ENCODE data around the gene UGT1A7.
"Not testable (repeated sequence)": the region's sequence is repeated elsewhere in the genome, so short reads cannot be mapped to it uniquely, and the experiment has no call there.

The UGT1A7 gene

GRCh38 chr2:233712611-233713261 is 31.0 kb downstream of the UGT1A7 start, which contains the start of gene UGT1A5:
TSS of gene UGT1A5 (plus strand) at chr2:233712907. CDS start at chr2:233712992, 85 bp downstream.
- DNase-seq (ENCODE audit: low read depth), result no peak

- DNase-seq (ENCODE audit: low read depth), result no peak
These were observed 31.5 kb downstream of the UGT1A7 start for GRCh38 chr2:233713262-233713615.

GRCh38 chr2:233714121-233714520 is 32.4 kb downstream of the UGT1A7 start:
- no peak for DNase-seq (ENCODE audit: low read depth)

GRCh38 chr2:233718552-233718951 is 36.9 kb downstream of the UGT1A7 start, which contains the start of gene UGT1A4:
TSS of gene UGT1A4 (plus strand) at chr2:233718736. CDS start at chr2:233718821, 85 bp downstream.
- DNase-seq (ENCODE audit: low read depth), result no peak

GRCh38 chr2:233728723-233729301 is 47.1 kb downstream of the UGT1A7 start, which contains the start of gene UGT1A3:
TSS of gene UGT1A3 (plus strand) at chr2:233729042. CDS start at chr2:233729127, 85 bp downstream.
- DNase-seq (ENCODE audit: low read depth), result no peak

- DNase-seq (ENCODE audit: low read depth), result not testable (repeated sequence)
These were observed 55.4 kb downstream of the UGT1A7 start for GRCh38 chr2:233736868-233737653.

- no peak for DNase-seq (ENCODE audit: low read depth)
These were observed 59.2 kb downstream of the UGT1A7 start for GRCh38 chr2:233740870-233741269.

- no peak for DNase-seq (ENCODE audit: low read depth)
These were observed 62.0 kb downstream of the UGT1A7 start for GRCh38 chr2:233743464-233744259.

- no peak for DNase-seq (ENCODE audit: low read depth)
These were observed 63.5 kb downstream of the UGT1A7 start for GRCh38 chr2:233745073-233745755.

- DNase-seq (ENCODE audit: low read depth), result not testable (repeated sequence)
These were observed 64.1 kb downstream of the UGT1A7 start for GRCh38 chr2:233745838-233746237.

- DNase-seq (ENCODE audit: low read depth), result no peak
These were observed 65.0 kb downstream of the UGT1A7 start for GRCh38 chr2:233746475-233747282.

GRCh38 chr2:233747283-233747544 is 65.5 kb downstream of the UGT1A7 start:
- no peak for DNase-seq (ENCODE audit: low read depth)

GRCh38 chr2:233750689-233751088 is 69.0 kb downstream of the UGT1A7 start:
- not testable (repeated sequence) for DNase-seq (ENCODE audit: low read depth)

GRCh38 chr2:233751212-233752009 is 69.7 kb downstream of the UGT1A7 start:
- DNase-seq (ENCODE audit: low read depth), result not testable (repeated sequence)

- DNase-seq (ENCODE audit: low read depth), result no peak
These were observed 73.3 kb downstream of the UGT1A7 start for GRCh38 chr2:233754872-233755611.

GRCh38 chr2:233756429-233757081 is 74.9 kb downstream of the UGT1A7 start:
- no peak for DNase-seq (ENCODE audit: low read depth)

- DNase-seq (ENCODE audit: low read depth), result no peak
These were observed 76.4 kb downstream of the UGT1A7 start for GRCh38 chr2:233758141-233758540.

- DNase-seq (ENCODE audit: low read depth), result no peak
These were observed 77.1 kb downstream of the UGT1A7 start for GRCh38 chr2:233758849-233759248.

GRCh38 chr2:233760043-233760442 is 78.3 kb downstream of the UGT1A7 start, which contains the start of gene UGT1A1:
TSS of gene UGT1A1 (plus strand) at chr2:233760270. CDS start at chr2:233760288, 18 bp downstream.
- no peak for DNase-seq (ENCODE audit: low read depth)
